HepG2 (cell line): ENCODE results near the gene NAA25. TPM values are rescaled to one million over a fixed set of nuclear protein-coding genes. Genes with fewer than 3 reads are reported as not detected.

Source experiments
- AKAP8 ChIP-seq: sonication (generic); formaldehyde crosslinking; IDR thresholded peaks from 2 replicates; pipeline ENCODE4 v1.5.1; 2020; ENCODE audit warnings: mild to moderate bottlenecking, missing genetic modification reagents
- CBX1 ChIP-seq: IDR thresholded peaks from one replicate; pipeline ENCODE4 v1.6.1; 2016; ENCODE audit warnings: antibody characterized with exemption, low read depth
- FOXJ3 ChIP-seq: sonication (generic); formaldehyde crosslinking; IDR thresholded peaks from 2 replicates; pipeline ENCODE4 v1.4.0; 2020; ENCODE audit warnings: missing genetic modification reagents, mild to moderate bottlenecking, borderline replicate concordance
- FOXP1 ChIP-seq, 2 experiments: fragments of 450-650 bp in 1 of 2; IDR thresholded peaks; 2 replicates each; pipeline ENCODE4 v1.6.1; 2017 to 2018; ENCODE audit warnings: antibody characterized with exemption in 1 of 2
- GPN1 ChIP-seq: sonication (generic); formaldehyde crosslinking; IDR thresholded peaks from 2 replicates; pipeline ENCODE4 v1.5.1; 2020; ENCODE audit warnings: missing genetic modification reagents, borderline replicate concordance
- HNRNPLL ChIP-seq: fragments of 200-400 bp; formaldehyde crosslinking; IDR thresholded peaks from 2 replicates; pipeline ENCODE4 v1.6.1; 2017; ENCODE audit warnings: mild to moderate bottlenecking, low read depth, low read length; ENCODE audit not compliant: poor library complexity, severe bottlenecking
- ISL2 ChIP-seq: sonication (generic); formaldehyde crosslinking; IDR thresholded peaks from 2 replicates; pipeline ENCODE4 v1.5.0; 2020; ENCODE audit warnings: missing genetic modification reagents
- KDM1A ChIP-seq: IDR thresholded peaks from 2 replicates; pipeline ENCODE4 v1.6.1; 2016; ENCODE audit warnings: missing compliant biosample characterization
- MAX ChIP-seq: IDR thresholded peaks from 2 replicates; pipeline ENCODE4 v1.6.1; 2012; ENCODE audit warnings: inconsistent platforms
- MXD4 ChIP-seq: IDR thresholded peaks from 2 replicates; pipeline ENCODE4 v1.6.1; 2016; ENCODE audit warnings: mild to moderate bottlenecking, missing biosample characterization, missing genetic modification reagents
- ONECUT2 ChIP-seq: sonication (generic); formaldehyde crosslinking; IDR thresholded peaks from 2 replicates; pipeline ENCODE4 v1.4.0; 2020; ENCODE audit warnings: missing genetic modification reagents
- SIN3B ChIP-seq: fragments of 150-350 bp; IDR thresholded peaks from 2 replicates; pipeline ENCODE4 v1.6.1; 2014; ENCODE audit warnings: low read length
- SMARCC2 ChIP-seq: fragments of 450-650 bp; IDR thresholded peaks from 2 replicates; pipeline ENCODE4 v1.6.1; 2017; ENCODE audit warnings: antibody characterized with exemption, mild to moderate bottlenecking
- TBL1XR1 ChIP-seq: fragments of 150-350 bp; IDR thresholded peaks from 2 replicates; pipeline ENCODE4 v1.6.1; 2014; ENCODE audit warnings: borderline replicate concordance, low read length; ENCODE audit not compliant: partially characterized antibody
- THAP11 ChIP-seq: IDR thresholded peaks from 2 replicates; pipeline ENCODE4 v1.6.1; 2016; ENCODE audit warnings: missing biosample characterization, missing genetic modification reagents
- ZBTB34 ChIP-seq: sonication (generic); formaldehyde crosslinking; IDR thresholded peaks from 2 replicates; pipeline ENCODE4 v1.8.0; 2022; ENCODE audit warnings: mild to moderate bottlenecking, missing genetic modification reagents
- ZNF318 ChIP-seq: sonication (generic); formaldehyde crosslinking; IDR thresholded peaks from 2 replicates; pipeline ENCODE4 v1.4.0; 2020; ENCODE audit warnings: mild to moderate bottlenecking, missing genetic modification reagents
- ZNF431 ChIP-seq: sonication (generic); formaldehyde crosslinking; IDR thresholded peaks from 2 replicates; pipeline ENCODE4 v1.9.0; 2022; ENCODE audit warnings: missing genetic modification reagents, low read depth, mild to moderate bottlenecking, borderline replicate concordance
- ZNF552 ChIP-seq: sonication (generic); formaldehyde crosslinking; IDR thresholded peaks from 2 replicates; pipeline ENCODE4 v1.9.0; 2022; ENCODE audit warnings: missing genetic modification reagents, mild to moderate bottlenecking, borderline replicate concordance
- ZNF782 ChIP-seq: sonication (generic); formaldehyde crosslinking; IDR thresholded peaks from 2 replicates; pipeline ENCODE4 v1.4.0; 2020; ENCODE audit warnings: missing genetic modification reagents, mild to moderate bottlenecking, borderline replicate concordance
- polyA plus RNA-seq, 8 experiments: library from polyadenylated mRNA; depleted of rRNA in 3 of 8; stranded (reverse) in 7 of 8; unstranded in 1 of 8; fragments of >200 nt; fragmentation: Illumina TruSeq in 4 of 8; extraction: Trizol in 4 of 8; gene quantifications; 2 replicates each; pipeline versions ENCODE4 v1.2.1 to v1.2.3, GENCODE V29; 2011 to 2016; ENCODE audit warnings: low read depth in 4 of 8, missing spikeins in 1 of 8, mixed read lengths in 1 of 8; ENCODE audit not compliant: insufficient read depth in 1 of 8
- total RNA-seq, 5 experiments: library from RNA; depleted of rRNA; stranded (reverse); fragments of >200 nt; fragmentation: Illumina TruSeq; extraction: Trizol; gene quantifications; 2 replicates each; pipeline ENCODE4 v1.2.3, GENCODE V29; 2016; ENCODE audit warnings: low read depth in 1 of 5

NAA25 gene
- total and polyA plus RNA-seq, 2 of the 13 experiments (the other 11 are each of a cell fraction or from before 2014, with no cell fraction given): 11.4 to 32.0 TPM

GRCh38 chr12:112108202-112109079 lies at the start of gene NAA25 (continued):
- TF ChIP-seq FOXJ3: no peak
- TF ChIP-seq SMARCC2: no peak
- TF ChIP-seq HNRNPLL: no peak
- peak; percentile 36 for TF ChIP-seq CBX1
- TF ChIP-seq GPN1: no peak
- TF ChIP-seq AKAP8 (CRISPR knock-in tag): no peak
- TF ChIP-seq MXD4 (CRISPR knock-in tag): 0 out of 2 replicates have a peak, but pooled peaks have one; percentile 45
- no peak for TF ChIP-seq SIN3B
- TF ChIP-seq ZNF782 (CRISPR knock-in tag): no peak; the same call in 1 of the 2 replicates
- TF ChIP-seq ONECUT2 (CRISPR knock-in tag): peak; percentile 45; the same call in 1 of the 2 replicates
- TF ChIP-seq ZNF431: peak; percentile 84; the same call in 1 of the 2 replicates
- TF ChIP-seq MAX: peak; percentile 96
- no peak for TF ChIP-seq ZNF318 (CRISPR knock-in tag)
- TF ChIP-seq ISL2 (CRISPR knock-in tag): no peak
- no peak for TF ChIP-seq ZBTB34 (CRISPR knock-in tag)
- no peak for TF ChIP-seq FOXP1 (IDR thresholded peaks at IDR 0.05)
- TF ChIP-seq FOXP1 (CRISPR knock-in tag; IDR thresholded peaks at IDR 0.05): no peak
- TF ChIP-seq KDM1A: no peak
- no peak for TF ChIP-seq TBL1XR1
- no peak; the same call in 1 of the 2 replicates for TF ChIP-seq ZNF552 (CRISPR knock-in tag)
- peak; percentile 74 for TF ChIP-seq THAP11
